NCI-H2171 (cell line): ENCODE data around the gene ARHGEF33.

ENCODE experiments used
- DNase-seq: peaks from one replicate; lab custom pipeline; 2025; lab: John Stamatoyannopoulos, UW

ARHGEF33 gene

GRCh38 chr2:38959938-38960608 is 70.4 kb downstream of the ARHGEF33 start:
- no peak for DNase-seq

- no peak for DNase-seq
Measured at GRCh38 chr2:38960609-38961320, 71.1 kb downstream of the ARHGEF33 start.

GRCh38 chr2:38966006-38966405 is 76.3 kb downstream of the ARHGEF33 start:
- no peak for DNase-seq

GRCh38 chr2:38966678-38967077 is 77.0 kb downstream of the ARHGEF33 start:
- no peak for DNase-seq

GRCh38 chr2:38968021-38968420 is 78.3 kb downstream of the ARHGEF33 start:
- DNase-seq = no peak

GRCh38 chr2:38971377-38971776 is 81.7 kb downstream of the ARHGEF33 start:
- no peak for DNase-seq

GRCh38 chr2:38973266-38973665 is 83.6 kb downstream of the ARHGEF33 start:
- no peak for DNase-seq

GRCh38 chr2:38975042-38975441 is 85.4 kb downstream of the ARHGEF33 start:
- DNase-seq = no peak

- no peak for DNase-seq
Measured at GRCh38 chr2:38977047-38977446, 87.4 kb downstream of the ARHGEF33 start.

GRCh38 chr2:38978296-38978903 is 88.7 kb downstream of the ARHGEF33 start:
- no peak for DNase-seq

- DNase-seq = no peak
Measured at GRCh38 chr2:38978908-38979307, 89.2 kb downstream of the ARHGEF33 start.

- no peak for DNase-seq
Measured at GRCh38 chr2:38981003-38981669, 91.5 kb downstream of the ARHGEF33 start.

GRCh38 chr2:38981670-38982357 is 92.1 kb downstream of the ARHGEF33 start:
- DNase-seq = no peak

- no peak for DNase-seq
Measured at GRCh38 chr2:38982498-38982897, 92.8 kb downstream of the ARHGEF33 start.

- no peak for DNase-seq
Measured at GRCh38 chr2:38988716-38989115, 99.0 kb downstream of the ARHGEF33 start.

- no peak for DNase-seq
Measured at GRCh38 chr2:38991899-38992298, 102.2 kb downstream of the ARHGEF33 start.

GRCh38 chr2:38997781-38998180 is 108.1 kb downstream of the ARHGEF33 start:
- no peak for DNase-seq

- no peak for DNase-seq
Measured at GRCh38 chr2:39000552-39000951, 110.9 kb downstream of the ARHGEF33 start.

GRCh38 chr2:39007875-39008504 is 118.3 kb downstream of the ARHGEF33 start:
- no peak for DNase-seq

GRCh38 chr2:39008665-39009064 is 119.0 kb downstream of the ARHGEF33 start:
- DNase-seq = no peak

- no peak for DNase-seq
Measured at GRCh38 chr2:39013871-39014270, 124.2 kb downstream of the ARHGEF33 start.

GRCh38 chr2:39015424-39015823 is 125.7 kb downstream of the ARHGEF33 start:
- no peak for DNase-seq
